HCT116 (cell line): Measurements from ENCODE around the gene RPRD1B.

Experiments
- CTCF ChIP-seq, 3 experiments: fragments of 200-600 bp in 1 of 3; sonication (generic) in 1 of 3; IDR thresholded peaks in 2 of 3; conservative IDR thresholded peaks in 1 of 3; 2 replicates each; pipeline ENCODE4 v1.5.1; 2012 to 2017; ENCODE audit warnings: low read depth in 2 of 3, low read length in 2 of 3, antibody characterized with exemption in 1 of 3, borderline replicate concordance in 1 of 3, control low read depth in 1 of 3, mild to moderate bottlenecking in 1 of 3, mixed read lengths in 1 of 3, mixed run types in 1 of 3, moderate library complexity in 1 of 3; ENCODE audit not compliant: insufficient read depth in 1 of 3
- EZH2 ChIP-seq: fragments of 200-600 bp; sonication (generic); IDR thresholded peaks from 2 replicates; pipeline ENCODE4 v1.6.1; 2017; ENCODE audit warnings: antibody characterized with exemption, mixed run types
- FOSL1 ChIP-seq: IDR thresholded peaks from 2 replicates; pipeline ENCODE4 v1.6.1; 2012; ENCODE audit warnings: low read depth
- MAX ChIP-seq: IDR thresholded peaks from 2 replicates; pipeline ENCODE4 v1.6.1; 2012
- POLR2A ChIP-seq: IDR thresholded peaks from 2 replicates; pipeline ENCODE4 v1.7.0; 2011; ENCODE audit warnings: borderline replicate concordance; ENCODE audit not compliant: insufficient read depth, insufficient read length; ENCODE audit errors: extremely low read depth
- POLR2AphosphoS5 ChIP-seq: IDR thresholded peaks from 2 replicates; pipeline ENCODE4 v1.6.1; 2011; ENCODE audit warnings: mild to moderate bottlenecking, low read depth, low read length, moderate library complexity
- RAD21 ChIP-seq: IDR thresholded peaks from 2 replicates; pipeline ENCODE4 v1.6.1; 2012; ENCODE audit warnings: low read depth, mild to moderate bottlenecking
- REST ChIP-seq: IDR thresholded peaks from 2 replicates; pipeline ENCODE4 v1.6.1; 2012; ENCODE audit warnings: low read depth
- SIN3A ChIP-seq: IDR thresholded peaks from 2 replicates; pipeline ENCODE4 v1.6.1; 2012; ENCODE audit warnings: low read depth
- SP1 ChIP-seq: IDR thresholded peaks from 2 replicates; pipeline ENCODE4 v1.6.1; 2012; ENCODE audit warnings: low read depth
- ZFX ChIP-seq: fragments of 450-650 bp; IDR thresholded peaks from 2 replicates; pipeline ENCODE4 v1.6.1; 2017
- ZNF274 ChIP-seq: fragments of 200-500 bp; sonication (Bioruptor generic); IDR thresholded peaks from 2 replicates; pipeline ENCODE4 v1.6.1; 2014; ENCODE audit warnings: mild to moderate bottlenecking, low read depth, low read length, inconsistent platforms

GRCh38 chr20:38029453-38029852, 4.1 kb upstream of the RPRD1B start:
- no peak for TF ChIP-seq EZH2
- TF ChIP-seq CTCF (IDR thresholded peaks at IDR 0.05 in 2 of 3, conservative IDR thresholded peaks at IDR 0.05 in 1 of 3; ENCODE audit: borderline replicate concordance in 1 of 3, insufficient read depth in 1 of 3, low read depth in 2 of 3, low read length in 2 of 3), result no peak
- TF ChIP-seq SIN3A, result no peak
- no peak for TF ChIP-seq ZFX
- no peak for TF ChIP-seq MAX
- no peak for TF ChIP-seq RAD21
- TF ChIP-seq POLR2A, result no peak
- no peak for TF ChIP-seq POLR2AphosphoS5
- no peak for TF ChIP-seq FOSL1
- no peak for TF ChIP-seq ZNF274
- TF ChIP-seq SP1, result no peak
- TF ChIP-seq REST, result no peak
